ENCODE data around the gene ITGA11.

ITGA11 gene

DNA sequence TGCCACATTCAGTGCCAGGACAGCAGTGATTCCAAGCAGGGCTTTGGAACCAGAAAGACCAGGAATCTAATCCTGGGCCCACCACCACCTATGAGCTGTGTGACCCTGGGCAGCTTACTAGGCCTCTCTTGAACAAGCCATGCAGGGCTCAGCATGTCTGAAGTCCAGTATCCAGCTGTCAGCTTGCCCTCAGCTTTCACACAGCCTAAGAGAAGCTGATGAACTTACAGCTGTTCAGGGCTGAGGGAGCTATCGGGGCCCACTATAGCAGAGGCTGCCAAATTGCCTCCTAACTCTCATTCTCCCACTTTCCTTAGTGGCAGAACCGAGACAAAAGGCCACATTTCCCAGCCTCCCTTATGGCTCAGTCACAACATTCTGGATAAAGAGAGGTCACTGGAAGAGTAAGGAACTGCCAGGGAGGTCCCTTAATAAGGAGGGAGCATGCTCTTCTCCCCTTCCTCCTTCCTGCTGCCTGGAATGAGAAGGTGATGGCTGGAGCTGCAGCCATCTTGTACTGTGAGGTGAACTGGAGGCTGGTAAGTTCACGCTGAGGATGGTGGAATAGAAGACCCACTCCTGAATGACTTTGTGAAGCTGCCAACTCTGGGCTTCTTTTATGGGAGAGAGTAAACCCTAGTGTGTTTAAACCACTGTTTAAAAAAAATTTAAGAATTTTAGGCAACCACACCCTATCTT is 120.0 kb downstream of the ITGA11 start:
- DNase-seq (ENCODE audit: low read depth in 2 of 2) = no peak

DNA sequence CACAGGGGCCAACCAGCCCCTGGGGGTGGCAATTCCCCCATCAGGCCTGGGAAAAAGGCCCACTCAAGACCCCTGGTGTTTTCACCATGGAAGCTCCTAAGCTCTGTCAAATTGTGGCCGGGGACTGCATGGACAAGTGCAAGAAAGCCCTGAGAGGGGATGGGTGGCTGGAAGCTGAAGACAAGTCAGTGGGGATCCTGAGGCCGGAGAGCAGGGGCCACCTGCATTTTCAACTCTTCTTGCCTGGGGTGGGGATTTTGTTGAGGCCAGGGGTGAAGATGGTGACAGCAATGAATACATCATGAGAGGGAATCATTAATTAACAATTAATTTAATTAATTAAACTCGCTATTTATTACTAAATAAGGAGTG is 120.5 kb downstream of the ITGA11 start:
- DNase-seq (ENCODE audit: low read depth in 2 of 2) = no peak

DNA sequence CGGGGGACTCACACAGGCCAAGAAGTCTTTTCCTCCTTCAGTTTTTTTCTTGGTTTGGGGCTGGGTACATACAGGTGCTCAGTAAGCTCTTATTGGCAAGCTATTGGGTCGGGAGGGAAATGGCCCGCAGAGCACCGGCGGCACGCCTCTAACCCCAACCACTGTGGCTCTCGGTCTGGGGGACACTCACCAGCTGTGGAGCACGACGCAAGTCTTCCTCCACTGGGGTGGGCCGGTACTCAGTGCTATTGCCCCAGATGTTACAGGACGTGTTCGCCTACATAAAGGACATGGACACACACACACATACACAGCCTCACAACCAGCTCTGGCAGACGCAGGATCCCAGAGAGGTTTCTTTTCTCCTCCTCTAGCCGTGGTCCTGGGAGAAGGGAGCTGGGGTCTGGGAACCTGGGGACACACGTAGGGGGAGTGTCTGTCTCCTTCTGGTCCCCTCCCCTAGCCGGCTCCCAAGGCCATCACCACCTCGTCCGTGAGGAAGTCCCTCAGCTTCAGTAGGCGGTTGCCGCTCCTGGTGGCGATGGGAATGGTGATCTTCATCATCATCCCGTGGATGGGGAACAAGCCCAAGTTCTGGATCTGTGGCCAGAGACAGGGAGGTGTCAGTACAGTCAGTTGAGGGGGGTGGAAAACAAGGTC is 121.0 kb downstream of the ITGA11 start:
- no peak for DNase-seq (ENCODE audit: low read depth in 2 of 2)

DNA sequence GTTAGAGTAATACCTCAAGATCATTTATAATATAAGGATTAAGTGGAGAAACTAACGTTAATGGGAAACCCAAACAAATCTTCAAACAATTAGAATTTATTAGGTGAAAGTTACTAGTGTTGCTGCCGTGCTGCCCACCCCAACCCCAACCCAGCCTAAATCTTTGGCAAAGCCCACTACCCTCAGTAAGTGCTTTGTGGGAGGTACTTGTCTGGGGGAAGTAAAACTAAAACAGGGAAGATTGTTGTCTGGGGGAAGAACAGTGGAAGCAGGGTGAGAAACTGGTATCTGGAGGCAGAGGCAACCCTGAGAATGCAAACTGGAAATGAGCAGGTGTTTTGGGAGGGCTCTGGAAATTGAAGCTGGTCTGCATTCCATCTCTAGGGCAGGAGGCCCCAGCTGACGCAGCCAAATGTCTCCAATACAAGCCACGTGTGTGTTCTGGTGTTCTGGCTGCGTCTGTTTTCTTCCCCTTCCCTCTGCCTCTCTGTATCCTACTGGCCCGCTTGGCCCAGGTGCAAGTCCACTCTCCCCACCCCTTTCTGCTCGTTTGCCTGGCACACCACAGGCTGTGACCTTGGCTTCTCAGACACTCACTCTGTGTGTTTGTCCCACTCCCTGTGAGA is 121.7 kb downstream of the ITGA11 start:
- no peak for DNase-seq (ENCODE audit: low read depth in 2 of 2)

DNA sequence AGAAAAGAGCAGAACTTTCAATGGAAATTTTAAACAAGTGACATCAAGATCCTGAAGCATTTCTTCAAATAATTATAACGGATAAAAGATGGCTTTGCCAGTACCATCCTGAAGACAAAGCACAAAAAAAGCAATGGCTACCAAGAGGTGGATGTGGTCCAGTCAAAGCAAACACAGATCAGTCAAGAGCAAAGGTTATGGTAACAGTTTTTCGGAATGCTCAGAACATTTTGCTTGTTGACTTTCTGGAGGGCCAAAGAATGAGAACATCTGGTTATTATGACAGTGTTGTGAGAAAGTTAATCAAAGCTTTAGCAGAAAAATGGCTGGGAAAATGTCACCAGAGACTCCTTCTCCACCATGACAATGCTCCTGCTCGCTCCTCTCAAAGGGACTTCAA is 122.9 kb downstream of the ITGA11 start:
- no peak for DNase-seq (ENCODE audit: low read depth in 2 of 2)

DNA sequence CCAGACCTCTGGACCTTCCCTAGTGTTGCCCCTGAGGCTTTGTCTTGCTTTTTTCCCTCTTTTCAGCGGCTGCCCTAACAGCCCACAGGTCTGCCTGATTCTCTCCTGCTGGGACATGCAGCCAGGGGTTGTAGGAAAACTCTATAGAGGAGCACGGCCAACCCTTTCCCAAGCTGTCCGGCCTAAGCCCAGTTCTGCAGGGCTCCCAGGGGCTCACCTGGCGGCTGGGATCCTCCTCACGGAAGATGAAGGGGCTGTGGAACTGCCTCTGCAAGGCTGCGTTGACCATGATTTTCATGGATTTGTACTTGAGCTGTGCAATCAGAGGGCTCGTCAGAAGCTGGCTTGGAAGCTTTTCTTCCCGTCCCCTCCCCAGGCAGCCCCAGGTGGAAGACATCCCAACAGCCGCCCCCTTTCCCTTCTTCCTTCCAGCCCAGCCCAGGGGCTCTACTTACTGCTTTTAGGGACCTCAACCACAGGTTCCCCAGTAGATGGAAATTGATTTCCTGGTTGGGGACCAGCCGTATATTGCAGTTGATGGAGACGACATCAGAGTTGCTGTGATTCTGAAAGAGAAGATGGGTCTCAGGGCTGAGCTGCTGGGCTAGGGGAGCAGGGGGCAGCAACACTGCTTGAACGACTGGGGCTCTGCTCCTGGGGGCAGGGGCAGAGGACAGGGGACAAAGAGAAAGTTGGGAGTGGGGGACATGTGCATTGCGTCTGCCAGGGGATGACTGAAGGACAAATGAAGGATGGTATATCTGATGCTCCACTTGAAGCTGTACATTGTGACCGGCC is 124.6 kb downstream of the ITGA11 start:
- DNase-seq (ENCODE audit: low read depth in 2 of 2) = no peak

DNA sequence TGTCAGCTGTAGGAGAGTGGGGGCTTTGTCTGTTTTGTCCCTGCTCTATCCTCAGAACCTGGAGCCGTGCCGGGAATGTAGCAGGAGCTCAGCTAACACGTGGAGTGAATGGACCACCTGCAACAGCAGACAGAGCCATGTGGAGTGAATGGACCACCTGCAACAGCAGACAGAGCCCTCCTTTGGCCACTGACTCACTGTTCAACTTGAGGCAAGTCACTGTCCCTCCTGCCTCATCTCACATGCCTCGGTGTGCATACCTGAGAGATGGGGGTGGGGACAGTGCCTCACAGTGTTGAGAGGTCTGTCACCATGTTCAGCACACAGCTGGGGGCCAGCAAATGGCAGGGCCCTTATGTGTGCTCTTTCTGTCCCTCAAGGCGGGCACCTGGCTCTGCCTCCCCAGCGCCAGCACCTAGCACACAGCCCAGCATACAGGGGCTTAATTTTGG is 126.5 kb downstream of the ITGA11 start:
- DNase-seq (ENCODE audit: low read depth in 2 of 2) = no peak

DNA sequence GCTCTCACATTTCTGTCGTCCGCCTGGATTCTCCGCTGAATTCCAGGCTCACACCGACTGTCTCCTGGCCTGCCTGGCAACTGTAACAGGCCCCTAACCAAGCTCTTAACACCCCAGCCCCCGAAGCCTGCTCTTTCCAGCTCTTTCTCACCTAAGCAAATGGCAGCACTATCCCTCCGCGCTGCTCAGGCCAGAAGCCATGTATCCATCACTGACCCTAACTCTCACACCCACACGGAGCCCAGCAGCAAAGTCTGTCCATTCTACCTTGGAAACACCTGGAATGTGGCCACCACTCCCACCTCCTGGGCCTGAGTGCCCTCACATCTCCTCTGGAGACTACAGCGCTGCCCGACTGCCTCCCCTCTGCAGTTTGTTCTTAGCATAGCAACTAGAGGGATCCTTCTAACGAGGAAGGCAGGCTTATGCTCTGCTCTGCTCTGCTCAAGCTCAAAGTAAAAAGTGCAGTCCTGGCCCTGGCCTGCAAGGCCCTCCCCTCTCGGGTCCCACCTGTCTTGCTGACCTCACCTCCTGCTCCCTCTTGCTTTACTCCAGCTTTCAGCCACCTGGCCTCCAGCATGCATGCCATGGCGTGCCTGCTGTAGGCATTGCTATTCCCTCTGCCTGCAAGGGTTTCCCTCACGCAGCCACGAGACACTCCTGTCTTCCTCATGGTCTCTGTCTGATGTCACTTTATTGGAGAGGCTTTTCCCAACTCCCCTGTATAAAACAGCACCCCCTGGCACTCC is 127.2 kb downstream of the ITGA11 start:
- DNase-seq (ENCODE audit: low read depth in 2 of 2) = no peak

DNA sequence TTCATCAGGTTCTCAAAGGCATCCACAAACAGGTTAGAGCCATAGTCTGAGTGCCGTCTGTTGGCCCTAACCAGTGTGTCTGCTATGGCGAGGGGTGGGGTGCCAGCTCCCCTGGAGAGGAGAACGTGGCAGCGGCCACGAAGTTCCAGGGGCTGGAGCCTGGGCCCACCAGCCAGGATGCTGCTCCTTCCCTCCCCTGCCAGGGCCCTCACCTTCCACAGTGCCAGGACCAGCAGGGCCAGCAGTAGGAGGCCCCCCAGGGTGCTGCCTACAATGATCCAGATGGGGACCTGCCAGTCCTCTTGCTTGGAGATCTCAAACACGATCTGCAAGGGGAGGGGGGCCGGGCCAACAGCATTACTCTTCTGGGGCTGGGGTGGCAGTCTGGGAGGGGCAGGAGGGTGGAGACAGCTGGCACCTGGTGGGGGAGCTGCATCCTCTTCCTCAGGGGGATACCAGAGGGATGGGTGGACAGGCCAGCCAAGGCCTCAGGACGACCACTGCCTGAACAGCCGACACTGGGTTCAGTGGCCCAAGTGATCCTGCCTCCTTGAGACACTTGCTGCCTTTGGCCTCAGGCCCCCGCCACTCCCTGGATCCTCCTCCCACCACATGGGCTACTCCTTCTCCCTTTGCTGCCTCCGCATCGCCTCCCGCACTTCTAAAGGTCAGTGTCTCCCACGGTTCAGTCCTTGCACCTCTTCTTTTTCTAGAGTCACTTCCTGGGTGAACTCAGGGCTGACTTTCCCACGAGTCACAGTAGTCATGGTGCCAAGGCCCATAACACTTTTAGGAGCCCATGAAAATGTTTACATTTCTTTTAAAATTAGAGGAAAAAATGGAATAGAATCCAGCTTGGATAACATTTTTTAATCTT is 128.2 kb downstream of the ITGA11 start:
- DNase-seq (ENCODE audit: low read depth in 2 of 2) = no peak

DNA sequence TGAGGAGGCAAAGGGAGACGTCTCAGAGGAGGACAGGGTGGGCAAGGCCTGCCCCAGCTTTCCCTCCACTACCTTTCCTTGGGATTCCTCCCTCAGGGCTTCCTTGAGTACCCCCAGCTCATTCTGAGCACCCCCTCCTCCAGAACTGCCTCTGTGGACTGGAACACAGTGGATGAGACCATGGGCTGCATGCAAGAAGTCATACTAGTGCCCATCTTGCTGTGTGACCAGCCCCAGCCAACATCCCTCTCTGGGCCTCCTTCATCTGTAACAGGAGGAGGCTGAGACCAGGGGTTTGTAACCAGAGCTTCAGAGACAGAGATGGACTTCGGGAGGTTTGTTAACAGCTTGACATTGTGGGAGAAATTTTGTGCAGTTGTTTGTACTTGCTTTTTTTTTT is 128.8 kb downstream of the ITGA11 start:
- no peak for DNase-seq (ENCODE audit: low read depth in 2 of 2)

DNA sequence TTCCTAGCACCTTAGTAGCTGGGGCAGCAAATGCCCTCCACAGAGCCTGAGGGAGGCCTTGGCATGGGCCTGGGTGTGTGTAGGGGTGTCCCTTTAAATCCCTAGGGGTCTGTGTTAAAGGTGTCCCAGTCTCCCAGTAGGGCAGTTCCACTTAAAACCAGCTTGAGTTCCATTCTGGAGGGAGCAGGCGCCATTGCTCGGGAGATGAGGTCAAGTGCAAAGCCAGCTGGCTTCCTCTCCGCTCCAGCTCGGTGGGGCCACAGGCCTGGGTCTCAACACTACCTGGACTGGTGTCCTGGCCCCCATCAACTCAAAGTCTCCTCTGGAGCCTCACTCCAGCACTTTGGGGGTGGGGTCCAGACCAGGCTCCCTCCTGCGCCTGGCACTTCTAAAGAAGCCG is 129.2 kb downstream of the ITGA11 start:
- DNase-seq (ENCODE audit: low read depth in 2 of 2) = no peak

DNA sequence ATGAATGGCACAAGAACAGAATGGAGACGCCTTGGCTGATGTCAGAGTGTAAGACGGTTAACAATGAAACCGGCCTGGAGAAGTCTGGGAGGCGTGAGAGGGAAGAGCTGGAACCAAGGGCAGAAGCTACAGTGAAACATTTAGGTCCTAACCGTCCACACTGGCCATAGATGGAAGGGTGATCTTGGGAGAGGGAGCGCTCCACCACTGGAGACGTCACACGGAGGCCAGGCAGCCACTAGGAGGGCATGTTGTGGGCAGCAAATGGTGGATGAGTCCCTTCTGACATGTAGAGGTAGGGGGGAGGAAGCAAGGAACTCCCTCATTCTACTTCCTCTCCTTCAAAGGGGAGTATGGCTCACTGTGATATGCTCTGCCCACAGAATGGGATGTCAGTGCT is 130.7 kb downstream of the ITGA11 start:
- DNase-seq (ENCODE audit: low read depth in 2 of 2) = no peak

DNA sequence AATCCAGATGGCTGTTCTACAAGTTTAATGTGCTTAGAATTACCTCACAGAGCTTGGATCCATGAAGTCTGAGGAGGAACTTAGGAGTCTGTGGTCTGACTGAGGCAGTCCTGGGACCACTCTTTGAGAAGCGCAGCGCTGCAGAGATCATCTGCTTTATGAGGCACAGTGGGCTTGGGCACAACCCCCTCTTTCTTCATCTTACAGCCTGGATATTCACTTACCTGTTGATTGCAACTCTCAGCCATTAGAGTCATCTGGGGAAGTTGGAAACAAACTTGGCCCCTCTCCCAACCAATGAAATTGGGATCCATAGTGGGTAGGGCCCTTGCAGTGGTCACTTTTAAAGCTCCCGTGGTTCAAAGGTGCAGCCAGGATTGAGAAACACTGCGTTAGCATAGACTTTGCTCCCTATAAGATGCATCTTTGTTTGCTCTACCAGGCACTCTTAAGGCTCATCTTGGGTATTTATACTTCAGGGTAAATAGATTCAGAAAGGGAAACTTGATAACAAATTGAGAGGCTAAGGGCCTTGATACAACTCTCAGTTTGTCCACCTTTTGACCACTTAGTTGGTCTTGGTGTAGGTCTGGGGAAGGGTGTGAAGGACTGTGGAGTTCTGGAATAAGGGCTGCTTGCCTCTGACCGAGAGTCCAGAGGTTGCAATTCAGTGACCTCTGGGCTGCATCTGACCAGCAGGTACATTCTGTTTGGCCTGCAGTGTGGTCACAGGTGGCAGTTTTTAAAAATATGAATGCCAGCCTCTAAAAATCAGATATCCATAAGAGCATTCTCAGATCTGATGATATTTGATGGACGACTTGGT is 131.6 kb downstream of the ITGA11 start:
- no peak for DNase-seq (ENCODE audit: low read depth in 2 of 2)

DNA sequence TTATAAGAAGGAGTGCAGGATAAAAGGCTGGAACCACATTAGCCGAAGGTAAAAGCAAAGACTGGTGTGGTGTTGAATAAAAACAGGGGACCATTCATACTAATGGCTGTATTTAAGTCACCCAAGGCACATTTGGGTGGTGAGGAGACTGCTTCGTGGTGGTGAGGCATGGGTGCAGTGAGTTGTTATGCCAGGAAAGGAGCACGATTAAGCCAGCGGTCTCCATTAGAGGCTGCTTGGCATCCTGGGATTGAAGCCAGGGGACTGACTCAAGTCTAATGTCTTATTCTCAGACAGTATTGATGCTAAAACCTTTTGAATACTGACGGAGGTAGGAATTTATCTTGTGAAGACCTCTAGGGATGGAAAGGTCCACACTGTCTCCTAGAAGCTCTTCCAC is 132.5 kb downstream of the ITGA11 start:
- no peak for DNase-seq (ENCODE audit: low read depth in 2 of 2)

DNA sequence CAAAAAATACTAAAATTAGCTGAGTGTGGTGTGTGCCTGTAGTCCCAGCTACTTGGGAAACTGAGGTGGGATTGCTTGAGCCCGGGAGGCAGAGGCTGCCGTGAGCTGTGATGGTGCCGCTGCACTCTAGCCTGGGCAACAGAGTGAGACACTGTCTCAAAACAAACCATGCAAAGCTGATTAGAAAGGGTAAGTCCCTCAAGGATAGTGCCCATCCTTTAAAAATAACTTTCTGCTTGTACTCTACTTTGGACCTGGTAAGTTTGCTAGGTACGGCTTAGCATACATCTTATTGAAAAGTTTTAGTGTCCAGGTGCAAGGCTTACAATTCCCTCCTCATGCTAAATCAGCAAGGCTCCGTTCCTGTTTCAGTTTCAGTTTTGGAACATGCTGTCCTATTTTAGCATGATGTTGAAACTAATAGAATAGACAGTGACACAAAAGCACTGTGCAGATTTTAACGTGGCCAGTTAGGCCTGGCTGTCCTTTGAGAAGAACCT is 133.0 kb downstream of the ITGA11 start:
- DNase-seq (ENCODE audit: low read depth in 2 of 2) = no peak

DNA sequence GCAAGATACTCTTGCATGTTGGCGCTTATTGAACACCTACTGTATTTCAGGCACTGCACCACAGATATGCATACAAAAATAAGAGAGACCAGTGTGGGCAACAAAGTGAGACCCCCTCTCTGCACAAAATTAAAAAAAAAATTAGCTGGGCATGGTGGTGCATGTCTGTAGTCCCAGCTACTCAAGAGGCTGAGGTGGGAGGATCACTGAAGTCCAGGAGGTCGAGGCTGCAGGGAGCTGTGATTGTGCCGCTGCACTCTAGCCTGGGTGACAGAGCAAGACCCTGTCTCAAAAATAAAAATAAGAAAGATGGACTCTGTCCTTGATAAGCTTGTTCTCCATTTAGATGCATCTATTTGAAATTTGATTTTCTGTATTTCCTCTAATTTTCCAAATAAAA is 133.6 kb downstream of the ITGA11 start:
- DNase-seq (ENCODE audit: low read depth in 2 of 2) = no peak

DNA sequence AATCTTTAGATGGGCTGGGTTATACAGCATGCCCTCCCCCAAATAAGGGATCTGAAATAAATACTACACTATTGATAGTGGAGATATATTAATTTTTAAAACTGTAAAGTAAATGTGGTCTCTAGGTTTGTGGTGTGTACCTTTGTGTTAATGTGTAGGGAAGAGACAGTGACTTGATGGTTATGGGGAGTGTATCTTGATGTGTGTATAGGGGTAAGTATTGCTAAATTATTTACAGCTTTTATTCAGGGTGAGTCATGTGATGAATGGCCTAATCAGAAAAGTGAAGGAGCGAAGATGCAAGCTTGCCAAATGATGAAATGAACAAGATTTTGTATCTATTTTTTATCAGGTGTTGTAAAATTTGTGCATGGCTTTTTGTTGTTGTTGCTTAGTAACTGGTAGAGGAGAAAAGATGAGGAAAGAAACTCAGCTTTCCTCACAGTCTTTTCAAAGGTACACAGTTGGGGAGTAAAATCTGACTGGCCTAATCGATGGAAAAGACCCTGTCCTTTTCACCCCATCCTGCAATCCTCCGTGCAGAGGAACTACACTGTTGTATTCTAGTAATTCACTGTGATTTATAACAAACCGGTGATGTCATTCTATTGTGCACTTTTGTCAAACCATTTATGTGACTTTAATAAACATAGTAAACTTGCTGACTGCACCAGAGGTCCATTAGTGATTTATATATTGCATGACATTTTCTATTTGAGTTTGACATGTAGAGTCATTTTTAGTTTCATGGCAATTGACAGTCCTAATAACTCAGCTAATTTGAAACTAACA is 136.8 kb downstream of the ITGA11 start:
- no peak for DNase-seq (ENCODE audit: low read depth in 2 of 2)

DNA sequence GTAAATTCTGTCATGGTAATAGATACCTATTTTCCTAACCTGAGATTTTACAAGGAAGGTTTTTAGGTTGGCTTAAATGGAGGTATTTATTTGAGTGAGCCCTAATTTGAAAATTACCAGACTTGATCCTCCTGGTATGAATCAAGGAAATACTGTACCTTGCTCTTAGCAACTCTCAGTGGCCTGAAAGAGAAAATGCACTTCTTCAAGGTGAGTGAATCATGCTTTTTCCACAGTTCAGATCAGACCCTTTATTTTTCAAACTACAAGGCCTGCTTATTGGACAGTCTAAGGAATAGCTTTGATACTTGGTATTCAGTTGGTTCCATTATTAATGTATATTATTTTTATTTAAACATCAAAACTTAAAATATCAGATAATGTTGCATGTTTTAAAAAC is 139.0 kb downstream of the ITGA11 start:
- DNase-seq (ENCODE audit: low read depth in 2 of 2) = no peak

All from stimulated activated CD8-positive, alpha-beta memory T cell treated with anti-CD3 and anti-CD28 coated beads, Interleukin-7, amount 100 ng/mL, for 4 hours (primary cell).